HG03354 (cell line): Measurements from ENCODE around the gene ZNF23.

Experiments used
- ATAC-seq: cut with Tn5 transposase; IDR thresholded peaks from one replicate; pipeline ENCODE4 v1.9.1; 2021; ENCODE audit warnings: mild to moderate bottlenecking; ENCODE audit not compliant: unreplicated experiment, poor library complexity, severe bottlenecking

The ZNF23 gene

GRCh38 chr16:71473891-71474290, 11.8 kb upstream of the ZNF23 start:
- no peak for ATAC-seq

GRCh38 chr16:71472931-71473330, 10.9 kb upstream of the ZNF23 start:
- no peak for ATAC-seq

GRCh38 chr16:71472051-71472450, 10.0 kb upstream of the ZNF23 start:
- no peak for ATAC-seq

GRCh38 chr16:71467810-71468209, 5.8 kb upstream of the ZNF23 start:
- no peak for ATAC-seq

GRCh38 chr16:71464231-71464630, 2.2 kb upstream of the ZNF23 start:
- no peak for ATAC-seq

- no peak for ATAC-seq
Measured at GRCh38 chr16:71460941-71461340, 1.1 kb downstream of the ZNF23 start.

- no peak for ATAC-seq
Measured at GRCh38 chr16:71460236-71460635, 1.8 kb downstream of the ZNF23 start.

- no peak for ATAC-seq
Measured at GRCh38 chr16:71459510-71459909, 2.5 kb downstream of the ZNF23 start.

GRCh38 chr16:71456801-71457200, 5.2 kb downstream of the ZNF23 start:
- ATAC-seq: no peak

GRCh38 chr16:71453036-71453435, 9.0 kb downstream of the ZNF23 start:
- no peak for ATAC-seq

- no peak for ATAC-seq
Measured at GRCh38 chr16:71449020-71449419, 13.0 kb downstream of the ZNF23 start.

- ATAC-seq: no peak
Measured at GRCh38 chr16:71448274-71448866, 13.7 kb downstream of the ZNF23 start.

GRCh38 chr16:71443714-71444113, 18.3 kb downstream of the ZNF23 start:
- ATAC-seq: no peak

- ATAC-seq: no peak
Measured at GRCh38 chr16:71442051-71442440, 20.0 kb downstream of the ZNF23 start, which contains the start of gene TLE7. TSS of gene TLE7 (minus strand) at chr16:71442054. CDS start at chr16:71433324, 8,730 bp downstream.

GRCh38 chr16:71441348-71442050, 20.5 kb downstream of the ZNF23 start:
- no peak for ATAC-seq

- ATAC-seq: no peak
Measured at GRCh38 chr16:71440669-71441347, 21.2 kb downstream of the ZNF23 start.

- ATAC-seq: no peak
Measured at GRCh38 chr16:71439523-71439922, 22.5 kb downstream of the ZNF23 start.

GRCh38 chr16:71436473-71436872, 25.6 kb downstream of the ZNF23 start:
- ATAC-seq: no peak

GRCh38 chr16:71432906-71433305, 29.1 kb downstream of the ZNF23 start:
- ATAC-seq: no peak

GRCh38 chr16:71431991-71432390, 30.1 kb downstream of the ZNF23 start:
- ATAC-seq: no peak

- ATAC-seq: no peak
Measured at GRCh38 chr16:71431176-71431575, 30.9 kb downstream of the ZNF23 start.
